IPS-NIHi11 (cell line): ENCODE measurements around the gene BBOX1.
A peak's percentile ranks its signal among the peaks of the same experiment; 100 is the strongest.
"Not testable (repeated sequence)": the region's sequence is repeated elsewhere in the genome, so short reads cannot be mapped to it uniquely, and the experiment has no call there.

Experiments
- DNase-seq: peaks from one replicate; pipeline ENCODE4 v3.0.0; 2012; ENCODE audit warnings: mixed read lengths, low spot score

The BBOX1 gene

GRCh38 chr11:27129686-27130085 lies 89.1 kb downstream of the BBOX1 start:
- DNase-seq, result no peak

GRCh38 chr11:27130806-27131205 lies 90.2 kb downstream of the BBOX1 start:
- no peak for DNase-seq

- not testable (repeated sequence) for DNase-seq
Observed at GRCh38 chr11:27135924-27136329, 95.3 kb downstream of the BBOX1 start.

- no peak for DNase-seq
Observed at GRCh38 chr11:27138716-27139115, 98.1 kb downstream of the BBOX1 start.

- no peak for DNase-seq
Observed at GRCh38 chr11:27139742-27140367, 99.2 kb downstream of the BBOX1 start.

GRCh38 chr11:27141576-27141975 lies 101.0 kb downstream of the BBOX1 start:
- no peak for DNase-seq

- no peak for DNase-seq
Observed at GRCh38 chr11:27147916-27148315, 107.3 kb downstream of the BBOX1 start.

GRCh38 chr11:27148506-27148905 lies 107.9 kb downstream of the BBOX1 start:
- DNase-seq, result no peak

GRCh38 chr11:27150098-27150497 lies 109.5 kb downstream of the BBOX1 start:
- no peak for DNase-seq

GRCh38 chr11:27153136-27153535 lies 112.5 kb downstream of the BBOX1 start:
- no peak for DNase-seq

GRCh38 chr11:27158456-27159334 lies 118.1 kb downstream of the BBOX1 start:
- peak; percentile 78 for DNase-seq

GRCh38 chr11:27159335-27159679 lies 118.7 kb downstream of the BBOX1 start:
- no peak for DNase-seq

GRCh38 chr11:27161071-27161470 lies 120.5 kb downstream of the BBOX1 start:
- DNase-seq, result no peak

- no peak for DNase-seq
Observed at GRCh38 chr11:27162237-27162636, 121.6 kb downstream of the BBOX1 start.

- DNase-seq, result no peak
Observed at GRCh38 chr11:27166130-27166529, 125.5 kb downstream of the BBOX1 start.

- no peak for DNase-seq
Observed at GRCh38 chr11:27171376-27171958, 130.9 kb downstream of the BBOX1 start.

GRCh38 chr11:27173545-27173944 lies 132.9 kb downstream of the BBOX1 start:
- DNase-seq, result no peak

GRCh38 chr11:27174021-27174420 lies 133.4 kb downstream of the BBOX1 start:
- no peak for DNase-seq

GRCh38 chr11:27174672-27175210 lies 134.1 kb downstream of the BBOX1 start:
- DNase-seq, result no peak

GRCh38 chr11:27175562-27175961 lies 134.9 kb downstream of the BBOX1 start:
- DNase-seq, result not testable (repeated sequence)
